ENCODE data around the gene TRHDE.

Gene TRHDE

GRCh38 chr12:72277415-72277814 lies 5.2 kb downstream of the TRHDE start:
- peak overlapping the region; percentile 87 for H3K4me3 ChIP-seq (replicated peaks; ENCODE audit: low read depth, low read length)
- no peak for TF ChIP-seq CTCF (IDR thresholded peaks at IDR 0.05; ENCODE audit: low read depth, low read length, missing control alignments)
- no peak for DNase-seq (ENCODE audit: extremely low read depth, low read depth)

- no peak overlapping the region for H3K4me3 ChIP-seq (replicated peaks; ENCODE audit: low read depth, low read length)
- no peak for TF ChIP-seq CTCF (IDR thresholded peaks at IDR 0.05; ENCODE audit: low read depth, low read length, missing control alignments)
- DNase-seq (ENCODE audit: extremely low read depth, low read depth): no peak
Observed at GRCh38 chr12:72278894-72279293, 6.7 kb downstream of the TRHDE start.

- no peak for TF ChIP-seq CTCF (IDR thresholded peaks at IDR 0.05; ENCODE audit: low read depth, low read length, missing control alignments)
- no peak overlapping the region for H3K4me3 ChIP-seq (replicated peaks; ENCODE audit: low read depth, low read length)
- DNase-seq (ENCODE audit: extremely low read depth, low read depth): no peak
Observed at GRCh38 chr12:72281126-72281525, 9.0 kb downstream of the TRHDE start.

GRCh38 chr12:72282721-72283120 lies 10.6 kb downstream of the TRHDE start:
- DNase-seq (ENCODE audit: extremely low read depth, low read depth): no peak
- peak; percentile 69 for TF ChIP-seq CTCF (IDR thresholded peaks at IDR 0.05; ENCODE audit: low read depth, low read length, missing control alignments)
- no peak overlapping the region for H3K4me3 ChIP-seq (replicated peaks; ENCODE audit: low read depth, low read length)

GRCh38 chr12:72285861-72286260 lies 13.7 kb downstream of the TRHDE start:
- no peak for DNase-seq (ENCODE audit: extremely low read depth, low read depth)
- no peak for TF ChIP-seq CTCF (IDR thresholded peaks at IDR 0.05; ENCODE audit: low read depth, low read length, missing control alignments)
- H3K4me3 ChIP-seq (replicated peaks; ENCODE audit: low read depth, low read length): no peak overlapping the region

- no peak for DNase-seq (ENCODE audit: extremely low read depth, low read depth)
- no peak overlapping the region for H3K4me3 ChIP-seq (replicated peaks; ENCODE audit: low read depth, low read length)
- TF ChIP-seq CTCF (IDR thresholded peaks at IDR 0.05; ENCODE audit: low read depth, low read length, missing control alignments): no peak
Observed at GRCh38 chr12:72286526-72286925, 14.4 kb downstream of the TRHDE start.

- TF ChIP-seq CTCF (IDR thresholded peaks at IDR 0.05; ENCODE audit: low read depth, low read length, missing control alignments): no peak
- no peak overlapping the region for H3K4me3 ChIP-seq (replicated peaks; ENCODE audit: low read depth, low read length)
- DNase-seq (ENCODE audit: extremely low read depth, low read depth): no peak
Observed at GRCh38 chr12:72288436-72288835, 16.3 kb downstream of the TRHDE start.
